ENCODE results near the gene ZNF420.
A peak's percentile ranks its signal among the peaks of the same experiment; 100 is the strongest.

Gene ZNF420

GRCh38 chr19:37148214-37148613, 70.0 kb downstream of the ZNF420 start:
- no peak for DNase-seq (ENCODE audit: low read depth, low spot score)

DNA sequence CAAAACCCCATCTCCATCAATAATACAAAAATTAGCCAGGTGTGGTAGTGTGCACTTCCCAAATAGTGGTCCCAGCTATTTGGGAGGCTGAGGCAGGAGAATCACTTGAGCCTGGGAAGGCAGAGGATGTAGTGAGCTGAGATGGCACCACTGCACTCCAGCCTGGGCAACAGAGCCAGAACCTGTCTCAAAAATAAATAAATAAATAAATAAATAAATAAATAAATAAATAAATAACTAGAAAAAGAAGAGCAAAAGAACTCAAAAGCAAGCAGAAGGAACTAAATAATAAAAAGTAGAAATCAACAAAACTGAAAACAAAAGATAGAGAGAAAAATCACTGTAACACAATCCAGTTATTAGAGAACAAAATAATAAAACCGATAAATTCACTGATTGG, 81.9 kb downstream of the ZNF420 start:
- DNase-seq (ENCODE audit: low read depth, low spot score), result no peak

DNA sequence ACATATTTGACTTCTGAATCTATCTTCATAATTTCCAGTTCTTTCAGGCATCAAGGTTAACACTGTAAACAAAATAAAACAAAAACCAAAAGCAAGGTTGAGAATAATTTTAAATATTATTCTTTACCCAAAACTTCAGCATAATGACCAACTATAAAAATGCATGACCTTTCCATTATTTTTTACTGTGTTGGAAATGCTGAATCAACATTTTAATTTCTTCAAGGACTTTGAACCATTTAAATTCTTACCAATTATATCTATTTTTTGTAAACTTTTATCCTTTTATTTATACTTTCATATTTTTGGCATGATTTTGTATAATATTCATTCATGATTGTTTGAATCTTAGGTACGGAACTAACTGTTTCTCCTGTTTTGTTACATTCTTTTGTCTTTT, 87.4 kb downstream of the ZNF420 start:
- DNase-seq (ENCODE audit: low read depth, low spot score), result no peak

DNA sequence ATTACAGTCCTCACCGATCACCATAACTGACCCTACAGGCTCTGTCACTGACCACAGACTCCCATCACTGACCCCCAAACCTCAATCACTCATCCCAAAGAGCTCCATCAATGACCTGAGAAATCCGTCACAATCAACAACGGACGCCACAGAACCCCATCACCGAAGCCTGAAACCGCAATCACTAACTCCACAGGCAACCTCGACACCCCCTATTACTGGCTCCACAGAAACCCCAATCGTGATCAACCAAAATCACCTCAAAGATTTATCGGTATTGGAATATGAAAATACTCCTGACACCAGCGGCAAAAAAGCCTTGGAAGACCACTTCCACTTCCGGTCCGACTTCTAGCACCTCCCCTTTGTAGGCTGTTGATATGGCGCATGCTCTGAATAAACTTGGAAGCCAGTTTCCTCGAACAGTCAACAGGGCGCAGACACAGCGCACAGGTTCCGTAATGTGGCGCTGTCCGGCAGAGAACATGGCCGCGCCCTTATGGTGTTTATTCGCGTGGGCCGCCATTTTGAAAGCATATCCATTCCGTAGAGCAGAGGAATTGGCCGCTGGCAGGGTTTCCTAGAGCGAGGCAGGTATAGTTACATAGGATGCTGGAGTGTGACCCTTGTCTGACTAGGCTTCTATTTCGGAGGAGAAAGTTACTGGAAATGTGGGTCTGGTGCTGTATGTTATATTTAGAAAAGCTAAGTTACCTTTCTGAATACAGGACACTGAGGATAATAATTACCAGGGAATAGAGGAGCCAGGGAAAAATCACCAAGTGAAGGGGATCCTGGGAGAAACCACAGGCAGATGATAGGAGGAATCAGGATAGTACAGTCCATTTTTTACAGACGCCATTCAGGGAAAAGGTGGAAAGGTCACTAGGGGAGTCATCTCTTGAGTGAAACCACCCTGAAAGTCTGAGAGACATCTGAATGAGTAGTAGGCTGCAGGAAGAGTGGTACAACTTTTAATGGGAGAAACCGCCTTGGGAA, 94.4 kb downstream of the ZNF420 start, which contains the start of gene ZNF585A:
Gene ZNF585A, minus strand, starts transcription at position 328 of the 999 bp plus-strand sequence. CDS start 2,785 bp downstream, outside the sequence.
- DNase-seq (ENCODE audit: low read depth, low spot score), result peak; percentile 89
